PFSK-1 (cell line): ENCODE results near the gene AFAP1L2.

ENCODE experiments used
- FOXP2 ChIP-seq: optimal IDR thresholded peaks from 2 replicates; pipeline ENCODE3; 2011; ENCODE audit warnings: borderline replicate concordance, control low read depth, inconsistent platforms; ENCODE audit not compliant: insufficient read depth; ENCODE audit errors: extremely low read length, extremely low read depth
- POLR2AphosphoS5 ChIP-seq: IDR thresholded peaks from 2 replicates; pipeline ENCODE4 v1.6.1; 2012; ENCODE audit warnings: low read depth, mild to moderate bottlenecking, control low read depth, low read length, moderate library complexity
- SIN3A ChIP-seq: IDR thresholded peaks from 2 replicates; pipeline ENCODE4 v1.6.1; 2012; ENCODE audit warnings: mild to moderate bottlenecking, low read length, moderate library complexity, borderline replicate concordance; ENCODE audit not compliant: insufficient read depth
- TAF1 ChIP-seq: IDR thresholded peaks from 2 replicates; pipeline ENCODE4 v1.6.1; 2012; ENCODE audit warnings: low read length, control low read depth, borderline replicate concordance; ENCODE audit not compliant: insufficient read depth
- TF ChIP-seq, protein P1 (sequence below), 2 experiments: IDR thresholded peaks; 2 replicates each; pipeline versions ENCODE4 v1.6.1 to v1.8.0; 2011 to 2012; ENCODE audit warnings: low read depth in 2 of 2, low read length in 2 of 2, control low read depth in 1 of 2, inconsistent platforms in 1 of 2, mild to moderate bottlenecking in 1 of 2, moderate library complexity in 1 of 2; ENCODE audit not compliant: insufficient read depth in 1 of 2

Gene AFAP1L2

DNA sequence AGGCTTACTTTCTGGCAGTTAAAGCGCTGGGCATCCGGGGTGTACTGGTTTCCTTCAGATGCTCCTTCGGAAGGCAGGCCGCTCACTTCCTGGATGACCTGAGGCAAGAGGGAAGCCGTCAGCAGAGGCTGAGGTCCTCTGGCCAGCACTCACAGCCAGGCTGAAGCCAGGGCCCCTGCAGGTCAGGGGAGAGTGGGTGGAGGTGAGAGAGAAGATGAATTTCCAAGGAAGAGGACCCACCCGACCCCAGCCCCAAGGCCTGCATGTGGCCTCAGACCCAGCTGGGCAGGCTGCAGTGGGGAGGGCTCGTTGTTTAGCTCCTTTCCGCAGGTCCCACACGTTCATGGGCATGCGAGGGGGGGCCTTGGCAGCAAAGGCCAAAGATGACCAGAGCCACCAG lies 94.0 kb downstream of the AFAP1L2 start:
- TF ChIP-seq POLR2AphosphoS5 (no peak), FOXP2 (no peak), SIN3A (no peak), TAF1 (no peak)
- TF ChIP-seq, protein P1, sequence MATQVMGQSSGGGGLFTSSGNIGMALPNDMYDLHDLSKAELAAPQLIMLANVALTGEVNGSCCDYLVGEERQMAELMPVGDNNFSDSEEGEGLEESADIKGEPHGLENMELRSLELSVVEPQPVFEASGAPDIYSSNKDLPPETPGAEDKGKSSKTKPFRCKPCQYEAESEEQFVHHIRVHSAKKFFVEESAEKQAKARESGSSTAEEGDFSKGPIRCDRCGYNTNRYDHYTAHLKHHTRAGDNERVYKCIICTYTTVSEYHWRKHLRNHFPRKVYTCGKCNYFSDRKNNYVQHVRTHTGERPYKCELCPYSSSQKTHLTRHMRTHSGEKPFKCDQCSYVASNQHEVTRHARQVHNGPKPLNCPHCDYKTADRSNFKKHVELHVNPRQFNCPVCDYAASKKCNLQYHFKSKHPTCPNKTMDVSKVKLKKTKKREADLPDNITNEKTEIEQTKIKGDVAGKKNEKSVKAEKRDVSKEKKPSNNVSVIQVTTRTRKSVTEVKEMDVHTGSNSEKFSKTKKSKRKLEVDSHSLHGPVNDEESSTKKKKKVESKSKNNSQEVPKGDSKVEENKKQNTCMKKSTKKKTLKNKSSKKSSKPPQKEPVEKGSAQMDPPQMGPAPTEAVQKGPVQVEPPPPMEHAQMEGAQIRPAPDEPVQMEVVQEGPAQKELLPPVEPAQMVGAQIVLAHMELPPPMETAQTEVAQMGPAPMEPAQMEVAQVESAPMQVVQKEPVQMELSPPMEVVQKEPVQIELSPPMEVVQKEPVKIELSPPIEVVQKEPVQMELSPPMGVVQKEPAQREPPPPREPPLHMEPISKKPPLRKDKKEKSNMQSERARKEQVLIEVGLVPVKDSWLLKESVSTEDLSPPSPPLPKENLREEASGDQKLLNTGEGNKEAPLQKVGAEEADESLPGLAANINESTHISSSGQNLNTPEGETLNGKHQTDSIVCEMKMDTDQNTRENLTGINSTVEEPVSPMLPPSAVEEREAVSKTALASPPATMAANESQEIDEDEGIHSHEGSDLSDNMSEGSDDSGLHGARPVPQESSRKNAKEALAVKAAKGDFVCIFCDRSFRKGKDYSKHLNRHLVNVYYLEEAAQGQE (IDR thresholded peaks at IDR 0.05; ENCODE audit: insufficient read depth in 1 of 2, low read depth in 2 of 2, low read length in 2 of 2), result no peak

DNA sequence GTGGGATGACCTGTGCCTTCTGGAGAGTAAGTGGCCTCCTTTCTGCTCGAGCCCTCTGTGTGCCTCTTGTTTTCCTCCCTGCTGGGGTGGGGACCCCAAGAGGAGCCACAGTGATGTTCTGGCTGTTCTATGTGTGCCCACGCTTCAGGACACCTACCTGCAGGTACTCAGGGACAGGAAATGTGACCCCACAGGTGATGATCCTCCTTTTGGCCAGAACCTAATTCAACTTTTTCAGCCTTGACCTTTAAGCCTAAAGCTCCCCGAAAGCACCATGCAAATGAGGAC lies 95.0 kb downstream of the AFAP1L2 start:
- TF ChIP-seq, protein P1 (IDR thresholded peaks at IDR 0.05; ENCODE audit: insufficient read depth in 1 of 2, low read depth in 2 of 2, low read length in 2 of 2), result no peak
- no peak for TF ChIP-seq TAF1
- TF ChIP-seq SIN3A, result no peak
- no peak for TF ChIP-seq POLR2AphosphoS5
- TF ChIP-seq FOXP2, result no peak

DNA sequence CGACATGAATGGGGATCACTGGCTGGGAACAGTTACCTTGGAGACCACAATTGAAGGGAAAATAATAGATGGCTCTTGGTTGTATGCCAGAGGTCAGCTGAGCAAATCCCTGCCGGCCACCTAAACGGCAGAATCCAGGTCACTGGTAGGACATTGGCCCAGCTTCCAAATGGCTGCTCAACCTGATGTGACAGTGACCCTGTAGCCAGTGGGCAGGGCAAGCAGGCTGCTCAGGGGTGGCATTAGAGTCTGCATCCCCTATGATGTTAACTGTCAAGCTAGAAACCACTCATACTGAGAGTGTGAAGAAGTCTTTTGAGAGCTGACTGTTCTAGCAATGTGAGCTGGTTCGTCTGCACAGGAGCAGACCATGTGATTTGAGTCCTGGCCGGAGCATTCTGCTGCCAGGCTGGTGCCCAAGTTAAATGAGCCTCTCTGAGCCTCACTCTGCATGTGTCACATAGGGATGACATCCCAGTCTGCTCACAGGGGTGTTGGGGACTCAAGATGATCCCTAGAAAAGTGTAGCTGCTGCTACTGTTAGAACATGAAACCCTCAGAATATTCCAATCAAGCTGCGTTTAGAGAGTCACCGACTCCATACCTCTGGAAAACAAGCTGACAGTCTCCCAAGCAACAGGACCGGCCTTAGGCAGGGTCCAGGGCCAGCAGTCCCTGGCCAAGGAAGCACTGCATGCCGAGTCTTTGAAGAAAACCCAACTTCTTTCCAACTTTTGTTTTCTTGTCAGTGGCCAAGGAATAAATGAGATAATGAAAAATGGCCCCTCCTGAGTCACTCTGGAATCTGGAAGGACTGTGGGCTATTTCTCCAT lies 95.6 kb downstream of the AFAP1L2 start:
- TF ChIP-seq POLR2AphosphoS5, result no peak
- no peak for TF ChIP-seq SIN3A
- no peak for TF ChIP-seq TAF1
- TF ChIP-seq, protein P1 (IDR thresholded peaks at IDR 0.05; ENCODE audit: insufficient read depth in 1 of 2, low read depth in 2 of 2, low read length in 2 of 2), result no peak
- TF ChIP-seq FOXP2, result no peak

DNA sequence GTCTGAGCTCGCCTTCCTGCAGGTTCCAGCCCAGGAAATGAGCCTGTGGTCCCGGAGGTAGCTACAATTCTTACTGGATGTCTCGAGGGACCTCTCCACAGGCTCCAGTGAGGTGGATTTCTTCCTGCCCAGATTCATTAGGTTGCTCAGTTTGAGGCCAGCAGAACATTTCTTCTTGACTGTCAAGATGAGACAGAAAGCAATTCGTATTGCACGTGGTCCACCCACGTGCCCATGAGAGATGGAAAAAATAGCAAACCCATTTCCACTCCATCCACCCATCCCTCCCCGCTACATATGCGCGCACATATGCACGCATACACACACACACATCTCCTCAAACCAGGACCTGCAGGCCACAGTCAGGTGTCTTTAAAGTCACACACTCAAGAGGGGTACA lies 96.6 kb downstream of the AFAP1L2 start:
- TF ChIP-seq POLR2AphosphoS5 (no peak), TAF1 (no peak), SIN3A (no peak), FOXP2 (no peak)
- TF ChIP-seq, protein P1 (IDR thresholded peaks at IDR 0.05; ENCODE audit: insufficient read depth in 1 of 2, low read depth in 2 of 2, low read length in 2 of 2), result no peak
